Fibroblast of lung (primary cell): Measurements from ENCODE around the gene FXYD6. TPM values are rescaled to one million over a fixed set of nuclear protein-coding genes. Genes with fewer than 3 reads are reported as not detected.

Source experiments
- DNase-seq, 2 donors: peaks; one replicate each; pipeline versions ENCODE4 v3.0.0 to v3.0.0-alpha.2; 2010; ENCODE audit warnings: low read depth in 2 of 2
- H2AFZ ChIP-seq: 2 replicates; pipeline ENCODE4 v1.5.1; 2012; ENCODE audit warnings: low read length, control low read depth, inconsistent platforms
- H3K27ac ChIP-seq: 2 replicates; pipeline ENCODE4 v1.5.1; 2011; ENCODE audit warnings: low read length, control low read depth; ENCODE audit not compliant: insufficient read depth
- H3K27me3 ChIP-seq: 2 replicates; pipeline ENCODE4 v1.5.1; 2011; ENCODE audit warnings: mild to moderate bottlenecking, low read length; ENCODE audit not compliant: control insufficient read depth, insufficient read depth
- H3K36me3 ChIP-seq: 2 replicates; pipeline ENCODE4 v1.5.1; 2011; ENCODE audit warnings: low read length; ENCODE audit not compliant: control insufficient read depth, insufficient read depth
- H3K4me1 ChIP-seq: 2 replicates; pipeline ENCODE4 v1.5.1; 2011; ENCODE audit warnings: low read length; ENCODE audit not compliant: control insufficient read depth, insufficient read depth; ENCODE audit errors: extremely low read depth
- H3K4me2 ChIP-seq: 2 replicates; pipeline ENCODE4 v1.5.1; 2011; ENCODE audit warnings: low read length, control low read depth; ENCODE audit not compliant: insufficient read depth; ENCODE audit errors: extremely low read depth
- H3K4me3 ChIP-seq, 4 experiments: fragments of 200-600 bp in 1 of 4; sonication (generic) in 1 of 4; replicated peaks in 1 of 4; 2 replicates each; pipeline ENCODE4 v1.5.1; 2011 to 2016; ENCODE audit warnings: low read length in 4 of 4, low read depth in 3 of 4, mild to moderate bottlenecking in 3 of 4, control low read depth in 2 of 4, inconsistent platforms in 1 of 4, mixed read lengths in 1 of 4; ENCODE audit not compliant: insufficient read depth in 1 of 4; ENCODE audit errors: control extremely low read depth in 1 of 4
- H3K79me2 ChIP-seq: 2 replicates; pipeline ENCODE4 v1.5.1; 2012; ENCODE audit warnings: mild to moderate bottlenecking, low read length, inconsistent platforms; ENCODE audit not compliant: control insufficient read depth, insufficient read depth
- H3K9ac ChIP-seq: 2 replicates; pipeline ENCODE4 v1.5.1; 2011; ENCODE audit warnings: mild to moderate bottlenecking, low read length, control low read depth; ENCODE audit not compliant: insufficient read depth
- H3K9me3 ChIP-seq: 2 replicates; pipeline ENCODE4 v1.5.1; 2012; ENCODE audit warnings: low read depth, low read length; ENCODE audit not compliant: control insufficient read depth, insufficient read depth
- H4K20me1 ChIP-seq: 2 replicates; pipeline ENCODE4 v1.5.1; 2011; ENCODE audit warnings: low read length; ENCODE audit not compliant: control insufficient read depth, insufficient read depth; ENCODE audit errors: extremely low read depth
- CTCF ChIP-seq, 2 donors: IDR thresholded peaks in 1 of 2; conservative IDR thresholded peaks in 1 of 2; 1 replicate in 1 of 2; 2 replicates in 1 of 2; pipeline ENCODE4 v1.5.1; 2011 to 2012; ENCODE audit warnings: low read length in 2 of 2, control low read depth in 1 of 2, inconsistent platforms in 1 of 2, low read depth in 1 of 2, mild to moderate bottlenecking in 1 of 2
- EZH2 ChIP-seq: IDR thresholded peaks from 2 replicates; pipeline ENCODE4 v1.5.1; 2012; ENCODE audit warnings: low read length, control low read depth, mild to moderate bottlenecking; ENCODE audit errors: missing control alignments
- polyA plus RNA-seq, 2 donors: library from polyadenylated mRNA; depleted of rRNA in 1 of 2; stranded (reverse) in 1 of 2; unstranded in 1 of 2; fragments of >200 nt; gene quantifications; 2 replicates each; pipeline ENCODE4 v1.2.1, GENCODE V29; 2011 to 2012; ENCODE audit warnings: missing spikeins in 1 of 2
- total RNA-seq: library from RNA; depleted of rRNA; stranded (reverse); fragments of >200 nt; gene quantifications from 2 replicates; pipeline ENCODE4 v1.2.1, GENCODE V29; 2014

Gene FXYD6
- total and polyA plus RNA-seq, 2 donors (not counting 1 experiment from before 2014, with no cell fraction given): 0.43 to 5.1 TPM

GRCh38 chr11:117818041-117818873 lies 58.2 kb downstream of the FXYD6 start:
- Histone ChIP-seq H3K36me3 (no peaks in the 10 kb centered on the region), H3K4me1 (no peaks in the 10 kb centered on the region)

GRCh38 chr11:117817368-117818040 lies 59.0 kb downstream of the FXYD6 start:
- H3K36me3 ChIP-seq: no peaks in the 10 kb centered on the region

More at GRCh38 chr11:117818041-117818873, 58.2 kb downstream of the FXYD6 start:
- H3K4me3 ChIP-seq: no peak overlapping the region
- DNase-seq: peak; percentile 31 to 43
- H3K27me3 ChIP-seq: no peaks in the 10 kb centered on the region
- H3K4me2 ChIP-seq: no peak overlapping the region
- H4K20me1 ChIP-seq: no peaks in the 10 kb centered on the region
- TF ChIP-seq CTCF (conservative IDR thresholded peaks at IDR 0.05 in 1 of 2, IDR thresholded peaks at IDR 0.05 in 1 of 2; ENCODE audit: low read depth in 1 of 2, low read length in 2 of 2): no peak
- TF ChIP-seq EZH2: no peak
- H3K9me3 ChIP-seq: no peaks in the 10 kb centered on the region
- no peak overlapping the region for H2AFZ ChIP-seq
- H3K27ac ChIP-seq: no peak overlapping the region
- no peaks in the 10 kb centered on the region for H3K79me2 ChIP-seq
- H3K9ac ChIP-seq: no peak overlapping the region

More at GRCh38 chr11:117817368-117818040, 59.0 kb downstream of the FXYD6 start:
- TF ChIP-seq EZH2: no peak
- TF ChIP-seq CTCF (conservative IDR thresholded peaks at IDR 0.05 in 1 of 2, IDR thresholded peaks at IDR 0.05 in 1 of 2; ENCODE audit: low read depth in 1 of 2, low read length in 2 of 2): peak; percentile 99 to 100
- H4K20me1 ChIP-seq: no peaks in the 10 kb centered on the region
- no peaks in the 10 kb centered on the region for H3K79me2 ChIP-seq
- H3K27ac ChIP-seq: no peak overlapping the region
- H3K4me1 ChIP-seq: no peaks in the 10 kb centered on the region
- no peaks in the 10 kb centered on the region for H3K27me3 ChIP-seq
- H3K9ac ChIP-seq: no peak overlapping the region
- peak overlapping the region in 1 of 4 experiments; percentile 20 for H3K4me3 ChIP-seq
- H3K4me2 ChIP-seq: no peak overlapping the region
- DNase-seq: peak; percentile 55 to 78
- peak overlapping the region; percentile 45 for H2AFZ ChIP-seq
- no peaks in the 10 kb centered on the region for H3K9me3 ChIP-seq
